Muscle layer of duodenum (tissue), 2 donors: ENCODE results near the gene FIGLA.

ENCODE experiments used
- H3K27ac ChIP-seq: one replicate; pipeline ENCODE4 v1.7.0; 2013; ENCODE audit warnings: mild to moderate bottlenecking, low read length
- H3K27me3 ChIP-seq: one replicate; pipeline ENCODE4 v1.7.0; 2013; ENCODE audit warnings: low read depth, mild to moderate bottlenecking, control low read depth, low read length
- H3K36me3 ChIP-seq, 2 donors: one replicate each; pipeline ENCODE4 v1.7.0; 2013; ENCODE audit warnings: low read length in 2 of 2, control low read depth in 1 of 2, mild to moderate bottlenecking in 1 of 2; ENCODE audit not compliant: insufficient read depth in 2 of 2, control insufficient read depth in 1 of 2
- H3K4me1 ChIP-seq, 2 donors: one replicate each; pipeline ENCODE4 v1.7.0; 2013; ENCODE audit warnings: low read length in 2 of 2, mild to moderate bottlenecking in 2 of 2, control low read depth in 1 of 2, moderate library complexity in 1 of 2; ENCODE audit not compliant: insufficient read depth in 2 of 2, control insufficient read depth in 1 of 2
- H3K4me3 ChIP-seq, 2 donors: one replicate each; pipeline ENCODE4 v1.7.0; 2013; ENCODE audit warnings: low read length in 2 of 2, low read depth in 1 of 2, mild to moderate bottlenecking in 1 of 2
- H3K9me3 ChIP-seq, 2 donors: one replicate each; pipeline ENCODE4 v1.7.0; 2013; ENCODE audit warnings: low read length in 2 of 2, control low read depth in 1 of 2, mild to moderate bottlenecking in 1 of 2; ENCODE audit not compliant: control insufficient read depth in 1 of 2
- donor health status: healthy.

Gene FIGLA

GRCh38 chr2:70789304-70790135 is 923 bp downstream of the FIGLA start:
- Histone ChIP-seq H3K9me3 (no peaks in the 10 kb centered on the region), H3K4me3 (peak overlapping the region in 1 of 2 donors; percentile 43), H3K4me1 (peaks cover 0 to 12% of the 10 kb centered on the region in 2 donors), H3K27me3 (peaks cover 21% of the 10 kb centered on the region), H3K36me3 (no peaks in the 10 kb centered on the region), H3K27ac (no peak overlapping the region)

GRCh38 chr2:70785137-70785911 is 5.1 kb downstream of the FIGLA start:
- H3K27ac ChIP-seq: no peak overlapping the region
- H3K4me3 ChIP-seq: no peak overlapping the region
- no peaks in the 10 kb centered on the region for H3K36me3 ChIP-seq
- peaks cover 15% of the 10 kb centered on the region for H3K27me3 ChIP-seq
- no peaks in the 10 kb centered on the region for H3K9me3 ChIP-seq
- peaks cover 0 to 7% of the 10 kb centered on the region in 2 donors for H3K4me1 ChIP-seq

GRCh38 chr2:70784320-70784719 is 6.1 kb downstream of the FIGLA start:
- peaks cover 5% of the 10 kb centered on the region for H3K27me3 ChIP-seq
- H3K4me1 ChIP-seq: no peaks in the 10 kb centered on the region
- no peaks in the 10 kb centered on the region for H3K9me3 ChIP-seq
- H3K4me3 ChIP-seq: no peak overlapping the region
- no peak overlapping the region for H3K27ac ChIP-seq
- H3K36me3 ChIP-seq: no peaks in the 10 kb centered on the region

- Histone ChIP-seq H3K9me3 (no peaks in the 10 kb centered on the region), H3K27me3 (peaks cover 7% of the 10 kb centered on the region), H3K4me3 (no peak overlapping the region), H3K4me1 (no peaks in the 10 kb centered on the region), H3K27ac (no peak overlapping the region), H3K36me3 (no peaks in the 10 kb centered on the region)
Measured at GRCh38 chr2:70779911-70780545, 10.4 kb downstream of the FIGLA start.

- no peak overlapping the region for H3K27ac ChIP-seq
- no peak overlapping the region for H3K4me3 ChIP-seq
- H3K36me3 ChIP-seq: no peaks in the 10 kb centered on the region
Measured at GRCh38 chr2:70779491-70779890, 11.0 kb downstream of the FIGLA start.

GRCh38 chr2:70778676-70779075 is 11.8 kb downstream of the FIGLA start:
- no peak overlapping the region for H3K4me3 ChIP-seq
- H3K9me3 ChIP-seq: no peaks in the 10 kb centered on the region
- H3K4me1 ChIP-seq: no peaks in the 10 kb centered on the region
- peaks cover 7% of the 10 kb centered on the region for H3K27me3 ChIP-seq
- no peaks in the 10 kb centered on the region for H3K36me3 ChIP-seq
- H3K27ac ChIP-seq: no peak overlapping the region

More at GRCh38 chr2:70779491-70779890, 11.0 kb downstream of the FIGLA start:
- H3K4me1 ChIP-seq: no peaks in the 10 kb centered on the region
- H3K9me3 ChIP-seq: no peaks in the 10 kb centered on the region
- peaks cover 7% of the 10 kb centered on the region for H3K27me3 ChIP-seq

GRCh38 chr2:70777450-70777849 is 13.0 kb downstream of the FIGLA start:
- no peaks in the 10 kb centered on the region for H3K36me3 ChIP-seq
- H3K27me3 ChIP-seq: peaks cover 10% of the 10 kb centered on the region
- no peak overlapping the region for H3K27ac ChIP-seq
- no peaks in the 10 kb centered on the region for H3K9me3 ChIP-seq
- no peaks in the 10 kb centered on the region for H3K4me1 ChIP-seq
- no peak overlapping the region for H3K4me3 ChIP-seq

GRCh38 chr2:70776266-70776665 is 14.2 kb downstream of the FIGLA start:
- H3K36me3 ChIP-seq: no peaks in the 10 kb centered on the region
- peaks cover 11% of the 10 kb centered on the region for H3K27me3 ChIP-seq
- no peak overlapping the region for H3K4me3 ChIP-seq
- H3K27ac ChIP-seq: no peak overlapping the region
- no peaks in the 10 kb centered on the region for H3K4me1 ChIP-seq
- no peaks in the 10 kb centered on the region for H3K9me3 ChIP-seq

GRCh38 chr2:70775141-70775540 is 15.3 kb downstream of the FIGLA start:
- Histone ChIP-seq H3K9me3 (no peaks in the 10 kb centered on the region), H3K27me3 (peaks cover 11% of the 10 kb centered on the region), H3K36me3 (no peaks in the 10 kb centered on the region), H3K4me1 (no peaks in the 10 kb centered on the region), H3K27ac (no peak overlapping the region), H3K4me3 (no peak overlapping the region)

- Histone ChIP-seq H3K9me3 (no peaks in the 10 kb centered on the region), H3K4me3 (no peak overlapping the region), H3K27me3 (peaks cover 27% of the 10 kb centered on the region), H3K4me1 (peaks cover 0 to 3% of the 10 kb centered on the region in 2 donors), H3K27ac (no peak overlapping the region), H3K36me3 (no peaks in the 10 kb centered on the region)
Measured at GRCh38 chr2:70772486-70773155, 17.8 kb downstream of the FIGLA start.

- Histone ChIP-seq H3K4me3 (no peak overlapping the region), H3K27ac (no peak overlapping the region), H3K9me3 (no peaks in the 10 kb centered on the region), H3K36me3 (no peaks in the 10 kb centered on the region), H3K4me1 (peaks cover 5 to 15% of the 10 kb centered on the region in 2 donors), H3K27me3 (peaks cover 39% of the 10 kb centered on the region)
Measured at GRCh38 chr2:70771446-70771845, 19.0 kb downstream of the FIGLA start.
